Stimulated activated naive CD8-positive, alpha-beta T cell treated with anti-CD3 and anti-CD28 coated beads, Interleukin-15, amount 100 ng/mL, for 72 hours (primary cell): ENCODE measurements around the gene PTMS.

ENCODE experiments used
- ATAC-seq: fragments of 150-1000 bp; cut with Tn5 transposase; 2 replicates; pipeline ENCODE4 v1.10.0; 2021; ENCODE audit warnings: mild to moderate bottlenecking, moderate library complexity
- DNase-seq, 2 donors: peaks; one replicate each; pipeline ENCODE4 v3.0.0; 2021 to 2022
- H3K27ac Mint-ChIP-seq, 2 donors: one replicate each; pipeline ENCODE4 v1.8.0; 2022; ENCODE audit warnings: mild to moderate bottlenecking in 2 of 2, mixed read lengths in 2 of 2, moderate library complexity in 2 of 2
- H3K27me3 Mint-ChIP-seq: one replicate; pipeline ENCODE4 v1.8.0; 2022; ENCODE audit warnings: mixed read lengths
- H3K4me1 Mint-ChIP-seq: one replicate; pipeline ENCODE4 v1.8.0; 2022; ENCODE audit warnings: mild to moderate bottlenecking, mixed read lengths
- H3K4me3 Mint-ChIP-seq, 2 donors: one replicate each; pipeline ENCODE4 v1.8.0; 2022; ENCODE audit warnings: mild to moderate bottlenecking in 2 of 2, mixed read lengths in 2 of 2, moderate library complexity in 1 of 2
- H3K9me3 Mint-ChIP-seq, 2 donors: one replicate each; pipeline ENCODE4 v1.8.0; 2022; ENCODE audit warnings: mixed read lengths in 2 of 2

The PTMS gene

DNA sequence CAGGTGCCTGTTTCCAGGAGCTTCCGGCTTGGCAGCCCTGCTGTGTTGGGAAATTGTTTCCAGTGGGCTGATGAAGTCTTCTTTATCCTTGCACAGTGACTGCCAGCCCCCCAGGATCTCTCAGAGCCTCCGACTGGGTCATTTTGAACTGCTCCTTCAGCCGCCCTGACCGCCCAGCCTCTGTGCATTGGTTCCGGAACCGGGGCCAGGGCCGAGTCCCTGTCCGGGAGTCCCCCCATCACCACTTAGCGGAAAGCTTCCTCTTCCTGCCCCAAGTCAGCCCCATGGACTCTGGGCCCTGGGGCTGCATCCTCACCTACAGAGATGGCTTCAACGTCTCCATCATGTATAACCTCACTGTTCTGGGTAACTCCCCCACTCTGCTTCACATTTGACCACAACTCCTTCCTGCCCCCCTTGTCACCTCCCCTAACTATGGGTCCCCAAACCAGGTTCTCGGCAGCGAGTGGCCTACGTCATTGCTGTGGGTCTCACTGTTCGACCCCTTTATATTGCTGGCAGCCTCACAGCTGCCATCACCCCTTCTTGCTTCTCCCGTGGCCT, 8.4 kb downstream of the PTMS start:
- ATAC-seq, result peak; percentile 82
- peak overlapping the region; percentile 80 to 95 for H3K27ac Mint-ChIP-seq
- H3K4me1 Mint-ChIP-seq, result peaks cover 93% of the 10 kb centered on the region
- peaks cover 25% of the 10 kb centered on the region for H3K27me3 Mint-ChIP-seq
- peak in 1 of 2 donors; percentile 81 for DNase-seq
- peak overlapping the region; percentile 87 to 92 for H3K4me3 Mint-ChIP-seq
- no peaks in the 10 kb centered on the region for H3K9me3 Mint-ChIP-seq

GRCh38 chr12:6775185-6776174, 9.3 kb downstream of the PTMS start:
- H3K27ac Mint-ChIP-seq, result peak overlapping the region in 1 of 2 donors; percentile 80
- H3K9me3 Mint-ChIP-seq, result no peaks in the 10 kb centered on the region
- peaks cover 93% of the 10 kb centered on the region for H3K4me1 Mint-ChIP-seq
- H3K4me3 Mint-ChIP-seq, result peak overlapping the region; percentile 87 to 92
- DNase-seq, result no peak
- peaks cover 16% of the 10 kb centered on the region for H3K27me3 Mint-ChIP-seq
- ATAC-seq, result peak; percentile 3

DNA sequence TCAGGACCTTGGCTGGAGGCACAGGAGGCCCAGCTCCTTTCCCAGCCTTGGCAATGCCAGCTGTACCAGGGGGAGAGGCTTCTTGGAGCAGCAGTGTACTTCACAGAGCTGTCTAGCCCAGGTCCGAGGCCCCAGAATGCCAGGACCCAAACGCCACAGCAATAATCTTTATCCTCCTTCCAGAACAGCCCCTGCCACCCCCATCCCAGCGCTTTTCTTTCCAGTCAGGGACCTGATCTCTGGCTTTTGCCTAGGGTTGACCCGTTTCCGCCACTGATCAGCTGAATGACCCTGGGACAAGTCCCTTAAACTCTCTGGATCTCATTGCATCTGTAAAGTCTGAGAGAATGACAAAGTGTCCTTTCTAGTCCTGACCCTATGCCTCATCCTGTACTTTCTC, 11.2 kb downstream of the PTMS start:
- no peak for DNase-seq
- Mint-ChIP-seq H3K4me1 (peaks cover 86% of the 10 kb centered on the region), H3K27ac (no peak overlapping the region), H3K9me3 (no peaks in the 10 kb centered on the region), H3K27me3 (peaks cover 12% of the 10 kb centered on the region), H3K4me3 (peak overlapping the region; percentile 78 to 87)
- no peak for ATAC-seq

GRCh38 chr12:6778217-6778573, 12.0 kb downstream of the PTMS start:
- peak overlapping the region in 1 of 2 donors; percentile 44 for H3K27ac Mint-ChIP-seq
- H3K4me3 Mint-ChIP-seq, result peak overlapping the region; percentile 78 to 87
- H3K27me3 Mint-ChIP-seq, result peaks cover 12% of the 10 kb centered on the region
- H3K4me1 Mint-ChIP-seq, result peaks cover 88% of the 10 kb centered on the region
- DNase-seq, result no peak
- ATAC-seq, result no peak
- H3K9me3 Mint-ChIP-seq, result no peaks in the 10 kb centered on the region

GRCh38 chr12:6778574-6779550, 12.7 kb downstream of the PTMS start:
- Mint-ChIP-seq H3K4me3 (peak overlapping the region; percentile 78 to 87), H3K9me3 (no peaks in the 10 kb centered on the region), H3K27me3 (peaks cover 12% of the 10 kb centered on the region), H3K4me1 (peaks cover 92% of the 10 kb centered on the region), H3K27ac (peak overlapping the region; percentile 57 to 87)
- DNase-seq (peak; percentile 83 to 90), ATAC-seq (peak; percentile 63)

DNA sequence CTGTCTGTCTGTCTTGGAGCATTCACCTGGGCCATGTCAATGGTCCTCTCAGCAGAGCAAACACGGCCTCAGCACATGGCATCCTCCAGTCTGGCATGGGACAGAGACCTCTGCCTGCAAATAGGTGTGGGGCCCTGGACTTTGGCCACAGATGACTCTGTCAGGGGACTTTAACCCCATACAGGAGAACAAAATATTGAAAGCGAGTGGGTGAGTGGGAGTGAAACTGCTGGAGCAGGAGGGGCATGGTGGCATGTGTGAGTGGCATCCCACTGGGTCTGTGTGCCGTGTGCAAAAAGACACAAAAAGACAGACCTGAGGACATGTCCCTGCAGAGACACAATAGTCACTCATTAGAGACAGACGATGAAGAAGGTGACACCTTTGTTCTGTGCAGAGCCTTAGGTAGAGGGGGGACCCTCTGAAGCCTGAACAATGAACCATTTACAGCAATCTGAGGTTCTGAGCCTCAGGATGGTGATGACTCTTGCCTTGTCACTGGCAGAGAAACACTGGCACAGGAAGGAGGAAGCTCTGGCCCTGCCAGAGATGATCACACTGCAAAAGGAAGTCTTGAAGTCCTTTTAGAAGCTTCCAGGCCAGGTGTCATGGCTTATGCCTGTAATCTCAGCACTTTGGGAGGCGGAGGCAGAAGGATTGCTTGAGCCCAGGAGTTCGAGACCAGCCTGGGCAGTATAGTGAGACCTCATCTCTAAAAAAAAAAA, 13.7 kb downstream of the PTMS start:
- ATAC-seq, result peak; percentile 42
- H3K27me3 Mint-ChIP-seq, result peaks cover 12% of the 10 kb centered on the region
- H3K9me3 Mint-ChIP-seq, result no peaks in the 10 kb centered on the region
- H3K4me1 Mint-ChIP-seq, result peaks cover 91% of the 10 kb centered on the region
- peak overlapping the region; percentile 78 to 87 for H3K4me3 Mint-ChIP-seq
- no peak for DNase-seq
- H3K27ac Mint-ChIP-seq, result peak overlapping the region in 1 of 2 donors; percentile 83

DNA sequence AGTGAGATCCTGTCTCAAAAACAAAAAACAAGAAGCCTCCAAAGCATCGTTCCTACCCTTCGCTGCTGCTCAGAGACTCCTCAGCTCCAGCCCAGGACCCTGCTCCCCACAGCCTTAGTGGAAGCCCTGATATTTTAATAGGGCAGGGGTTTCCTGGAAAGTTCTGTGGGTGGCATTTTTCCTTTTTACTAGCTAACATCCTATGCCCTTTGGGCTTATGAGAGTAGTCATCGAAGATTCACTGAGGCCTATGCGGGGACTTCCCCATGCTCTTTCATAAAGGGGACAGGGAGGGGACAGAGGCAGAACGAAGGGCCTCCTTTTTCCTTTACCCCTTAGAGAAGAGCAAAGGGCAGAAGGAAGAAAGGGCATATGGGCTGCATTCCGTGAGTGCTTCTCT, 14.4 kb downstream of the PTMS start:
- DNase-seq, result peak in 1 of 2 donors; percentile 56
- H3K4me1 Mint-ChIP-seq, result peaks cover 84% of the 10 kb centered on the region
- peak; percentile 69 for ATAC-seq
- peak overlapping the region in 1 of 2 donors; percentile 6 for H3K27ac Mint-ChIP-seq
- peaks cover 12% of the 10 kb centered on the region for H3K27me3 Mint-ChIP-seq
- peak overlapping the region; percentile 78 to 87 for H3K4me3 Mint-ChIP-seq
- H3K9me3 Mint-ChIP-seq, result no peaks in the 10 kb centered on the region

DNA sequence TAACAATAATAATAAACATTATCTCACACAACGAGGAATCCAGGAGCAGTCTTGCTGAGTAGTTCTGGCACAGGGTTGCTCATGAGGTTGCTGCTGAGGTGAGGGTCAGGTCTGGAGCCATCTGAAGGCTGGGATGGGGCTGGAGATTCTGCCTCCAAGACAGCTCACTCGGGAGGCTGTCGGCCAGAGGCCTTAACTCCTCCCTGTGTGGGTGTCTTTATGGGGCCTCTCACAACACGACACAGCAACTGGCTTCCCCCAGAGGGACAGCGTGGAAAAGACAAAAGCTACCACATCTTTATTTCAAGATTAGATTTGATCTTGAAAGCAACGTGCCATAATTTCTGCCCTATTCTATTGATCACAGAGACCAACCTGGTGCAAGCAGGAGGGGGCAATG, 16.0 kb downstream of the PTMS start:
- Mint-ChIP-seq H3K4me3 (peak overlapping the region in 1 of 2 donors; percentile 52), H3K9me3 (no peaks in the 10 kb centered on the region), H3K27ac (peak overlapping the region in 1 of 2 donors; percentile 69), H3K4me1 (peaks cover 80% of the 10 kb centered on the region), H3K27me3 (peaks cover 11% of the 10 kb centered on the region)
- DNase-seq (no peak), ATAC-seq (no peak)

- no peaks in the 10 kb centered on the region for H3K9me3 Mint-ChIP-seq
- H3K27me3 Mint-ChIP-seq, result peaks cover 2% of the 10 kb centered on the region
- DNase-seq (no peak), ATAC-seq (no peak)
- H3K4me1 Mint-ChIP-seq, result peaks cover 71% of the 10 kb centered on the region
- peak overlapping the region; percentile 35 to 52 for H3K4me3 Mint-ChIP-seq
- peak overlapping the region in 1 of 2 donors; percentile 73 for H3K27ac Mint-ChIP-seq
These were observed 16.8 kb downstream of the PTMS start for GRCh38 chr12:6782850-6783566.

GRCh38 chr12:6783828-6784227, 17.7 kb downstream of the PTMS start:
- ATAC-seq, result no peak
- Mint-ChIP-seq H3K27ac (no peak overlapping the region), H3K4me3 (no peak overlapping the region), H3K4me1 (peaks cover 70% of the 10 kb centered on the region), H3K9me3 (no peaks in the 10 kb centered on the region), H3K27me3 (no peaks in the 10 kb centered on the region)
- no peak for DNase-seq

GRCh38 chr12:6784296-6784695, 18.1 kb downstream of the PTMS start:
- Mint-ChIP-seq H3K27ac (no peak overlapping the region), H3K4me3 (no peak overlapping the region), H3K27me3 (no peaks in the 10 kb centered on the region), H3K4me1 (peaks cover 70% of the 10 kb centered on the region), H3K9me3 (no peaks in the 10 kb centered on the region)
- ATAC-seq (no peak), DNase-seq (no peak)

- peaks cover 70% of the 10 kb centered on the region for H3K4me1 Mint-ChIP-seq
- no peaks in the 10 kb centered on the region for H3K9me3 Mint-ChIP-seq
- ATAC-seq (no peak), DNase-seq (no peak)
- H3K27ac Mint-ChIP-seq, result no peak overlapping the region
- no peak overlapping the region for H3K4me3 Mint-ChIP-seq
- H3K27me3 Mint-ChIP-seq, result peaks cover 4% of the 10 kb centered on the region
These were observed 18.6 kb downstream of the PTMS start for GRCh38 chr12:6784761-6785160.

DNA sequence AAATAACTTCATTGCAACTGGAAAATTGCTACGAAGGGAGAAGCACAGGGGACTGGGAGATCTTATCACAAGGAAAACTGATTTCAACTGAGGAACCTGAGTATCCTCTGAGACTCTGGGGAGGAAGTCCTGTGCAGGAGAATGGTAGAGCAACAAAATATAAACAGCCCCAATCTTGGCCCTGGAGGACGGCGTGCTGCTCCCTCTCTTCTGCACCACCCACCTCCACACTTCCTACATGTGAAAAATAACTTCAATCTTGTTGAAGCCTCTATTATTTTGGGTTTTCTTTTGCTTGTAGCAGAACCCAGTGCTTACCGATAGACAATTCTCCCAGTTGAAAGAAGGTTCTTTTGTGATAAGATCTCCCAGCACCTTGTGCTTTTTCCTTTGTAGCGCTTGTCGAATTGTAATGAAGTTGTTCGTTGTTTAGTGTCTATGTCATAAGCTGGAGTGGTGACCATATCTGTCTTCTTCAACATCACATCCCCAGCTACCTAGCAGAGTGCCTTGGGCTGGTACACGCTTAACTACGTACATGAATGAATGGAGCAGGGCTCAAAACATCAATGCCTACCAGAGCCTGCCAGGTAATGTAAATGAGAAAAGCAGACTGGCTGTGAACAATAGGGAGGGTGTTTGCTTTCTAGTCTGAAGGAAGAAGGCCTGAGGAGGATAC, 20.4 kb downstream of the PTMS start:
- Mint-ChIP-seq H3K27me3 (peaks cover 8% of the 10 kb centered on the region), H3K9me3 (no peaks in the 10 kb centered on the region), H3K4me3 (peak overlapping the region in 1 of 2 donors; percentile 7), H3K4me1 (peaks cover 67% of the 10 kb centered on the region), H3K27ac (peak overlapping the region in 1 of 2 donors; percentile 38)
- ATAC-seq, result no peak
- no peak for DNase-seq

- no peak for DNase-seq
- ATAC-seq, result no peak
- H3K9me3 Mint-ChIP-seq, result no peaks in the 10 kb centered on the region
- H3K4me1 Mint-ChIP-seq, result peaks cover 69% of the 10 kb centered on the region
- H3K27me3 Mint-ChIP-seq, result peaks cover 8% of the 10 kb centered on the region
- H3K4me3 Mint-ChIP-seq, result no peak overlapping the region
- no peak overlapping the region for H3K27ac Mint-ChIP-seq
These were observed 21.1 kb downstream of the PTMS start for GRCh38 chr12:6787309-6787708.
